ENCODE results near the gene LRCOL1. TPM values are rescaled to one million over a fixed set of nuclear protein-coding genes. Genes with fewer than 3 reads are reported as not detected.
A peak's percentile ranks its signal among the peaks of the same experiment; 100 is the strongest.

LRCOL1 gene
- total and polyA plus RNA-seq, 10 of the 15 experiments (the other 5 are each of a cell fraction or from before 2014, with no cell fraction given): not detected

DNA sequence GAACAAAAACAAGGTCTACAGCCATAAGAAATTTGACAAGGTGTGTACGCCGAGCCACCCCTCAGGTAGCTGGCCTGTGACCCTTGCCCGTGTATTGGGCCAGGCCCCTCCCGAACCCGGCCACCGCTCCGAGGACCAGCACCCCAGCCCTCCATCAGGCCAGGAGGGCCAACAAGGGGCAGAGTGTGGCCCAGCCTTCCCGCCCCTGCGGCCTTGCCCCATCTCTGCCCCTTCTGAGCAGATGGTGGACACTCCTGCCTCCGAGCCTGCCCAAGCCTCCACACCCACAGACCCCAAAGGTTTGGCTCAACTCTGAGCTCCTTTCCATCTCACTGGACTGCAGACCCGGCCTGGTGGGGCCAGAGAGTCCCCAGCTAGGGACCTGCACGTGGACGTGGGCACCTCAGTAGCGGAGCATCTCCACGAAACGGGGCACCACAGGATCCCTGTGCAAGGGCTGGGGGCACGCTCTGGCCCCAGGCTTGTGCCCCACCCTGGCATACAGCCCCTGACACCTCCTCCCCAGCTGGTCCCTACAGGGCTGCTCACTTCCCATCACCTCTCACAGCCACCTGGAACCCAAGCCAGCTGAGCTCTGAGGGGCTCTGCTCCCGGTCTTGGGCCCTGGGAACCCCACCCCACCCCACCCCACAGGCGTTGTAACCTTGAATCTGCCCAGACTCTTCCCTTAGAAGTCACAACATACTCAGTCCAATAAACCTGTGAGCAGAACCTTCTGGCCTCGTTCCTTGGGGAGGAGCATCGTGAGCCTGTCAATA, 11.5 kb upstream of the LRCOL1 start:
- FAIRE-seq: no peak

More for the DNA sequence above, 11.5 kb upstream of the LRCOL1 start:
- in situ Hi-C loops (cut with MboI): no loop called here
- Histone ChIP-seq H3K4me1 (ENCODE audit: control insufficient read depth, insufficient read depth, low read length) (no peaks in the 10 kb centered on the region), H3K79me2 (ENCODE audit: control insufficient read depth, insufficient read depth, low read length) (no peaks in the 10 kb centered on the region), H3K9ac (ENCODE audit: control insufficient read depth, insufficient read depth, low read length) (no peak overlapping the region), H3K27ac (ENCODE audit: control insufficient read depth, insufficient read depth) (no peak overlapping the region), H3K36me3 (ENCODE audit: control insufficient read depth in 2 of 2, insufficient read depth in 2 of 2, low read length in 1 of 2) (peaks cover 0 to 20% of the 10 kb centered on the region in 2 experiments; a peak in 3 of 4 replicates), H2AFZ (ENCODE audit: control insufficient read depth, low read depth, low read length) (no peak overlapping the region), H3K27me3 (replicated peaks in 1 of 2; ENCODE audit: control insufficient read depth in 2 of 2, insufficient read depth in 2 of 2, low read length in 1 of 2) (no peaks in the 10 kb centered on the region), H3K9me3 (replicated peaks; ENCODE audit: control insufficient read depth, insufficient read depth, low read length) (peaks cover 2% of the 10 kb centered on the region; the same call in 2 of the 3 replicates), H3K4me2 (ENCODE audit: control insufficient read depth, insufficient read depth) (no peak overlapping the region), H4K20me1 (ENCODE audit: control insufficient read depth, insufficient read depth) (no peaks in the 10 kb centered on the region), H3K4me3 (no peak overlapping the region)
- ChIA-PET CTCF (no interaction called here), RAD21 (ENCODE audit: unreplicated experiment) (no interaction called here), POLR2A (no interaction called here), SMC1A (ENCODE audit: uncharacterized antibody, unreplicated experiment) (no interaction called here)
- no TSS peak for BruUV-seq (replicated peaks)
- intact Hi-C loops (cut with micrococcal nuclease; ENCODE audit: unreplicated experiment): no loop called here
- DNase-seq (ENCODE audit: low read depth, low spot score) (no peak), ATAC-seq (no peak; the same call in 1 of the 3 replicates)
- WGBS (ENCODE audit: insufficient coverage, insufficient replicate concordance, low lambda C conversion rate, missing lambda C conversion rate): 76% methylated on average over 21 of the region's 21 CpGs
- TF ChIP-seq, protein P1, sequence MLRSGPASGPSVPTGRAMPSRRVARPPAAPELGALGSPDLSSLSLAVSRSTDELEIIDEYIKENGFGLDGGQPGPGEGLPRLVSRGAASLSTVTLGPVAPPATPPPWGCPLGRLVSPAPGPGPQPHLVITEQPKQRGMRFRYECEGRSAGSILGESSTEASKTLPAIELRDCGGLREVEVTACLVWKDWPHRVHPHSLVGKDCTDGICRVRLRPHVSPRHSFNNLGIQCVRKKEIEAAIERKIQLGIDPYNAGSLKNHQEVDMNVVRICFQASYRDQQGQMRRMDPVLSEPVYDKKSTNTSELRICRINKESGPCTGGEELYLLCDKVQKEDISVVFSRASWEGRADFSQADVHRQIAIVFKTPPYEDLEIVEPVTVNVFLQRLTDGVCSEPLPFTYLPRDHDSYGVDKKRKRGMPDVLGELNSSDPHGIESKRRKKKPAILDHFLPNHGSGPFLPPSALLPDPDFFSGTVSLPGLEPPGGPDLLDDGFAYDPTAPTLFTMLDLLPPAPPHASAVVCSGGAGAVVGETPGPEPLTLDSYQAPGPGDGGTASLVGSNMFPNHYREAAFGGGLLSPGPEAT (IDR thresholded peaks at IDR 0.05; ENCODE audit: low read depth): no peak
- 0 out of 2 replicates have a peak, but pooled peaks have one; percentile 44 for TF ChIP-seq ZBED1 (IDR thresholded peaks at IDR 0.05; ENCODE audit: borderline replicate concordance)
- TF ChIP-seq SPI1 (IDR thresholded peaks at IDR 0.05; ENCODE audit: borderline replicate concordance, insufficient read depth, low read depth, low read length): no peak
- TF ChIP-seq RB1 (IDR thresholded peaks at IDR 0.05; ENCODE audit: borderline replicate concordance): no peak
- TF ChIP-seq, protein P2, sequence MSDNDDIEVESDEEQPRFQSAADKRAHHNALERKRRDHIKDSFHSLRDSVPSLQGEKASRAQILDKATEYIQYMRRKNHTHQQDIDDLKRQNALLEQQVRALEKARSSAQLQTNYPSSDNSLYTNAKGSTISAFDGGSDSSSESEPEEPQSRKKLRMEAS (IDR thresholded peaks at IDR 0.05; ENCODE audit: low read depth, low read length): no peak
- TF ChIP-seq EZH2 (IDR thresholded peaks at IDR 0.05; ENCODE audit: borderline replicate concordance, control insufficient read depth, low read depth, low read length): no peak
- TF ChIP-seq POLR2A (IDR thresholded peaks at IDR 0.05; ENCODE audit: low read depth, low read length): 0 out of 2 replicates have a peak, but pooled peaks have one; percentile 22
